Fibroblast of gingiva (primary cell): ENCODE data around the gene C2orf81.
"Not testable (repeated sequence)": the region's sequence is repeated elsewhere in the genome, so short reads cannot be mapped to it uniquely, and the experiment has no call there.

Experiments
- DNase-seq: peaks from one replicate; pipeline ENCODE4 v3.0.0-alpha.2; 2011; ENCODE audit warnings: low read depth

C2orf81 gene

DNA sequence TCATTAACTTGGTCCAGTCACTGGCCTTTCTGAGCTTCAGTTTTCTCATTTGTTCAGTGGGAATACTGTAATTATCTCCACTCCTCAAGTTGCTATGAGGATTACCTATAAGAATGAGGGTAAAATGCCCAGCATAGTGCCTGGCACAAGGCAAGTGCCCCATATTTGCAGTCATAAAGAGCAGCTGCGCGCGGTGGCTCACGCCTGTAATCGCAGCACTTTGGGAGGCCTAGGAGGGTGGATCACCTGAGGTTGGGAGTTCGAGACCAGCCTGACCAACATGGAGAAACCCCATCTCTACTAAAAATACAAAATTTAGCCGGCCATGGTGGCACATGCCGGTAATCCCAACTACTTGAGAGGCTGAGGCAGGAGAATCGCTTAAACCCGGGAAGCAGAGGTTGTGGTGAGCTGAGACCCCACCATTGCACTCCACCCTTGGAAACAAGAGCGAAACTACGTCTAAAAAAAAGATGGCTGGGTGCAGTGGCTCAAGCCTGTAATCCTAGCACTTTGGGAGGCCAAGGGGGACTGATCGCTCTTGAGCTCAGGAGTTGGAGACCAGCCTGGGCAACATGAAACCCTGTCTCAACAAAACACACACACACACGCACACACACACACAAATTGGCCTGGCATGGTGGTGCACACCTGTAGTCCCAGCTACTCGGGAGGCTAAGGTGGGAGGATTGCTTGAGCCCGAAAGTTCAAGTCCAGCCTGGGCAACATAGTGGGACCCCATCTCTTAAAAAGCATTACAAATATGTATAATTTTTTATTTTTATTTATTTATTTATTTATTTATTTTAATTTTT is 21.3 kb upstream of the C2orf81 start:
- not testable (repeated sequence) for DNase-seq

DNA sequence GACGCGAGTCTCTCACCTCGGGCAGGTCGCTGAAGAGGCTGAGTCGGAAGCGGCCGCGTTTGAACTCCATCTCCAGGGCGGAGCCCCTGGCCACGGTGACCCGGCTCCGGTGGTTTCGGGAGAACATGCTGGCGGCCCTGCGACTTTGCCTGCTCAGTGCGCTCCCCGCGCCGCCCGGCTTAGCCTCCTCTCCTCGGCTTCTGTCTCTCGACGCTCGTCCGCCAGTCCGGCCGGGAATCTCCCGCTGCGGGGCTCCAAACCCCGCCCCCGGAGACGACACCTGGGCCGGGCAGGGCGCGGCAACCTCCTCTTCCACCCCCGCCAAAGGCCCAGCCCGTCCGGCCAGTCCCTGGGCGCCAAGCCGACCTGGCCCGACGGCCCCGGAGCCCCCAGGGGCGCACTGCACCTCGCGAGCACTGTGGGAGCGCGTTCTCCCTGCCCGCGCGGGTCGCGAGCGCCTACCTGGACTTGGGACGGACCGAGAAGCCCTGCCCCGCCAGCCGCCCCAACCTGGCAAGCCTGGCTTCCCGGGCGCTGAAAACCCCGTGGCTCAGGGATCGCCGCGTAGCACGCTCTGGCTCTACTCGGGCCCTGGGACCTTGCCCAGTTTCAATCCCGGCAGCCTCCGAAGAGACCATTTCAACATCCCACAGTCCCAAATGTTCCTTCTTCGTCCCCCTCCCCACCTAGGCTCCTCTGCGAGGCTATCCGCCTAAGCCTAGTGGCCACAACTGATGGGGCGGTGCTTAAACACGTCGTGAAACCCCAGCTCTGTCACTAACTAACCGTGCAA is 20.5 kb upstream of the C2orf81 start, which contains the start of gene RTKN:
TSS of gene RTKN (minus strand) at position 248 of the 793 bp plus-strand sequence. CDS start at position 127, 121 bp downstream.
- DNase-seq = no peak

DNA sequence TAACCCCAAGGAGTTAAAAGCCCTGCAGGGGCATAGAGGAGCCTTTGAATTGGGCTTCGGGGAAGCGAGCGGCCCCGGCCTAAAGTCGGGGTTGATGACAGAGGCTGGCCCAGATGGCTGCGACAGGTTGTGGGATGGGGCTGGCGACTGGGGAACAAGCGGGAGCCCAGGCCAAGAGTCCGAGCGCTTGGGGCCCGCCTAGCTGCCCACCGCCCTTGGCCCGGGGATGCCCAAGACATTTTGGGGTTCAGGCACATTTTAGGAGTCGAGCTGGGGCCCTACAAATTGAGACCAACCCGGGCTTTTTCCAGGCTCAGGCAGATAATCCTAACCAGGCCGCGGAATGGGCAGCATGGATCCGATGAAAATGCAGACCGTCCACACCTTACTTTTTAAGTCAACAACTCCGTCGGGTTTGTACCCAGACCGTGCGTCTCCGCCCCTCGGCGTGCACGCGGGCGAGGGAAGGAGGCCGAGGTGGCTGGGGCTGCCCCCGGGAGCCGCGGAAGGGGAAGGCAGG is 19.8 kb upstream of the C2orf81 start:
- DNase-seq = no peak

DNA sequence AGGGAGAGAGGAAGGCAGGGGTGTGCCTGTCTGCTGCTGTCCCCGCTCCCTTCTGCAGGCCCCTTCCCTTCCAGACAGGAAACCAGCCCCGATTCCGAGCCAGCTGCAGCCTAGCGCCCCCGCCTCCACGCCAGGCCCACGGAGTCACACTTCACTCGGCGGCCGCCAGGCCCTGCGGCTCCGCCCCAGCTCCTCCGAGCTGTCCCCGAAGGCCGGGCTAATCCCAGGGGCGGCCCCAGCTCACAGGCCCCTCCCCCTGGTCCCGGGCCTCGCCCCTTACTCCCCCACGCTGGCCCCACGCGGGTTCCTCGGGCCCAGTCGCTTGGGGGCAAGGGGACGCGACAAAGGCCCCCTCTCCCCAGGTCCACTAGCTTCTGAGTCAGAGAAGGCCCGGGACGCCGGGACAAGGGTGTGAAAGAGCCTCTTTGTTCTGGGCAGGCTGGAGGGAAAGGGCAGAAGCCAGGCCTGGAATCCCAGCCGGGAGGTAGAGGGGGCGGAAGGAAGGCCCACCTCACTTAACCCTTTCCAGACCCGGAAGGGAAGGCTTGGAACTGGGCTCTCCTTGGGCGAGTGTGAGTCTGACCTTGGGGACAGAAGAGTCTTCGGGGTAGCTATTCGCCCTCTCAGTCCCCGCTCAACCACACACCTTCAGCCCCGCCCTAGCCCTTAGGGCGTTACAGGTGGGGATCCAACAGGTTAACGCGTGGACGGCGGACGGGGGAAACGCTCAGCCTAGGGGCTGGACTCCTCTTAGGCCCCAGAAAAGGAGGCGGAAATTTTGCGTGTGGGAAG is 19.2 kb upstream of the C2orf81 start:
- peak; percentile 83 for DNase-seq

DNA sequence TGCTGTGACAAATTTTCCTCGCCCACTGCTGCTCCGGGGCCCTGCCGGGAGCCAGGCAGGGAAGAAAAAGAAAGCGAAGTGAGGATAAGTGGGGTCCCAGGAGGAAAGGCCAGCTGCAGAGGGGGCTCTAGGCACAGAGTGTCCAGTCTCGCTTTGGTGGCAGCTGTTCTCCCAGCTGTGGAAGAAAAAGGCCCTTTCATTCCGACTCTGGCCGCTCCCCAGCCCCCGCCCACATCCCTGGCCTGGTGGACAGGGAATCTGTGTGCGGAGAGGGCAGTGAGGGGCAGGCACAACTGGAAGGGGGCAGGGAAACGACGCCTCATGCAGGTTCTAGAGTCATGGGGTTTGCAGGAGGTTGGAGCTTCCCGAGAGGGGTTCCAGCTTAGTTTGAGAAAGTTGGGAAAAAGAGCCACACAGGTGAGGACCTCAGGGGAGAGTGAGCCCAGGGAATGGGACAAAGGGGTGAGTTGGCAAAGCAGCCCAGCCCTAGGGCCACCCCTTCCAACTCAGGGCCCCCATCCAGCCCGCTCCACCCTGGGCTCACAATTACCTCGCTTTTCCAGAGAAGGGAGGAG is 18.5 kb upstream of the C2orf81 start:
- DNase-seq = peak; percentile 55

DNA sequence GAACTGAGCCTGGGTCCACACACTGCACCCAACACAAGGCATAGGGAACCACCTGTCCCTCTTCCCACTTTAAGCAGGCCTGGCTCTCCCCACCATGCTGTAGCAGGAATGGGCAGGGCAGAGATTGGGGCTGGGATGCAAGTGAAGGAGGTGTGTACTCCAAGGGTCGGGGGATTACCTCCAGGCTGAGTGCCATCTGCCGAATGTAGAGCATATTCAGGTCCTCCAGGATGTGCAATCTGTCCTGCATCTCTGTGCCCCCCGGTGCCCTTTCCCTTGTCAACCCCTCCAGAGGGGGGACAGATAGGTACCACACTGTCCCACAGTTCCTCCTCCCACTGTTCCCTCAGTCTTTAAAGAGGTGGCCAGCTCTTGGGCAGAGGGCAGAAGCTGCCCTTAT is 18.0 kb upstream of the C2orf81 start:
- DNase-seq = no peak

DNA sequence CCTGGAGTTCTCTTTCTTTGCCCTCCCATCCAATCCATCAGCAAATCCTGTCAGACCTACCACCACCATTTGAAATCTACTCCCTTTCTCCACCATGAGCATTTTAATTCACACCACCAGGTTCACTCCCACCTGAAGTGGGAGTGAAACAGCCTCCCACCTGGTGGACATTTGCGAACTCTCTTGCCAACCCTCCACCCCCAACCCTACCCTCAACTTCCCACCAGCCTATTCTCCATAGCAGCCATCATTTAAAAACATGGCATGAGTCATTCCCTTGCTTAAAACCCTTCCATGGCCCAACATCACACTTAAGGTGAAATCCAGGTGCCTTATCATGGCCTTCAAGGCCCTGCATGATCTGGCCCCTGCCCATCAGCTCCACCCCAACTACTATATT is 16.8 kb upstream of the C2orf81 start:
- DNase-seq = no peak

DNA sequence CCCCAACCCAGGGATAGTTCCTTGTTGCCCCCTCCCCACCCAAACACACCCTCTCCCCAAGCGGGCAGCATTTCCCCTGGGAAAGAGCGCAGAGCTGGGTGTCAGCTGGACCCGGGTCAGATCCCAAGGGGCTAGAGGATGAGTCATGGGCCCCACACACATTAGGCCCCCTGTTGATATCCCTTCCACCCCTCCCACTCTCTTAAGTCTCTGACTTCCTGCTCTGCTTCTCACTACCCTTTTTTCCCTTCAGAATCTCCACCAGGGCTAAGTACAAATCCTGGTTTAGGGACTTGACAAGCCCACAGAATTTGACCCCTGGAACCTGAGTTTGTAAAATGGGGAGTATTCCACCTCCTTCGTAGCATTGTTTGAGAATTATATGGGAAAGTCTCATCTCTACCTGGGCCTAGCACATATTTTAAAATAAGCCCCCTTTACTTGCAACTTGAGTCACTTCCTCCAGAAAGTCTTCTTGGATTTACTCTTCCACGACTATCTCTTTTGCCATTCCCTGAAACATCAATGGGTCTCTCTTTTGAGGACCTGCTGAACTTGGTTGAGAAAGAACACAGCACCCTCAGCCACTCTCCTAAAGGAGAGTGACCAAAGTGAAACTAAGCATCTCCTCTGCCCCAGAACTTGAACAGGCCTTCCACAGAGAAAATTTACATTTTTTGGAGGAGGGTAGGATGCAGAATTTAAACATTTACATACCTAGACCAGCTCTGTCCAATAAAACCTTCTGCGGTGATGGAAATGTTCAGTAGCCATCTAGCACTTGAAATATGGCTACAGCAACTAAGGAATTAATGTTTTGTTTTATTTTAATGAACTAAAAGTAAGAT is 15.7 kb upstream of the C2orf81 start:
- no peak for DNase-seq

DNA sequence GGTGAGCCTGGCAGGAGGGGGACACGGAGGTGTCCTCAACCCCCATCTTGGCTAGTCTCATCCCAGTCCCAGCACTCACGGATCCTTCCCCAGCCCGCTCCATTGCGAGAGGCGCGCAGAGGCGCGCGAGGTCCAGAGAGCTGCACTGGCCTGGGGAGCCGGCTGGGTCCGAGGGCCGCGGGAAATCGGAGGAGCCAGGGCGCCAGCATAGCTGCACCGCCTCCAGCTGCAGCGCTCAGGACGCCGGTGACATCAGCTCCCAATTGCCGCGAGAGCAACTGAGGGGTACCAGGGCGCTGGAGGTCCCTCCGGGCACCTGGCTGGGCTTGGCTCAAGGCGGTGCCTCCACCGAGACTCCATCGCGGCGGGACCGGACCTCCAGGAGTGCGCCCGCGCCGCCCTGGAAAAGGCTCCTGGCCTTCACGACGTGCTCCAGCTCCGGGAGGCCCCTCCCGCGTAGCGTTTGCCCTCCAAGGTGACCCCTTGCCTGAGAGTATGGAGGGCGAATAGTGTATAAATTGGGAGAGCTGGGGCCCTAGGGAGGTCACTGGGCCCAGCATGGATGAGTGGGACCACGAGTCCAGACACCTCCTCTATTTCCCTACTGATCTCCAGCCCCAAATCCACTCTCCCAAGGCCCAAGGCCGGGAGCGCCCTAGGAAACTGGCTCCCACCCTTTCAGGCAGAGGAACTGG is 14.8 kb upstream of the C2orf81 start:
- no peak for DNase-seq

DNA sequence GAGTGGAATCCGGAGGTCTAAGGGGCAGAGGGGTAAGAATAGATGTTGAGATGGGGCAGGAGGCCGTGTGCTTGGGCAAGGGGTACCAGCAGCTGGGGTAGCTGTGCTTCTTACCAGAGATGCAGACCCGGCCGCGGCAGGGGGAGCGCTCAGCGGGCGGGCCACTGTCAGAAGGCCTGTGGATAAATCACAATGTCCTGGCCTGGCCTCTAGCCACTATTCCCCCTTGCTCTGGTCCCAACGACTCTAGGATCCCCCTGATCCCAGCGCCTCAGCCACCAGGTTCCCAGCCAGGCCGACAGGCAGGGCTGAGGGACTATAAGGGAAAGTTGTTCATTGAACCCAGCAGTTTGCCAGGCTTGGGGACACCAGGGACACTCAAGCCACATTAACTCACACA is 9.1 kb upstream of the C2orf81 start:
- no peak for DNase-seq

DNA sequence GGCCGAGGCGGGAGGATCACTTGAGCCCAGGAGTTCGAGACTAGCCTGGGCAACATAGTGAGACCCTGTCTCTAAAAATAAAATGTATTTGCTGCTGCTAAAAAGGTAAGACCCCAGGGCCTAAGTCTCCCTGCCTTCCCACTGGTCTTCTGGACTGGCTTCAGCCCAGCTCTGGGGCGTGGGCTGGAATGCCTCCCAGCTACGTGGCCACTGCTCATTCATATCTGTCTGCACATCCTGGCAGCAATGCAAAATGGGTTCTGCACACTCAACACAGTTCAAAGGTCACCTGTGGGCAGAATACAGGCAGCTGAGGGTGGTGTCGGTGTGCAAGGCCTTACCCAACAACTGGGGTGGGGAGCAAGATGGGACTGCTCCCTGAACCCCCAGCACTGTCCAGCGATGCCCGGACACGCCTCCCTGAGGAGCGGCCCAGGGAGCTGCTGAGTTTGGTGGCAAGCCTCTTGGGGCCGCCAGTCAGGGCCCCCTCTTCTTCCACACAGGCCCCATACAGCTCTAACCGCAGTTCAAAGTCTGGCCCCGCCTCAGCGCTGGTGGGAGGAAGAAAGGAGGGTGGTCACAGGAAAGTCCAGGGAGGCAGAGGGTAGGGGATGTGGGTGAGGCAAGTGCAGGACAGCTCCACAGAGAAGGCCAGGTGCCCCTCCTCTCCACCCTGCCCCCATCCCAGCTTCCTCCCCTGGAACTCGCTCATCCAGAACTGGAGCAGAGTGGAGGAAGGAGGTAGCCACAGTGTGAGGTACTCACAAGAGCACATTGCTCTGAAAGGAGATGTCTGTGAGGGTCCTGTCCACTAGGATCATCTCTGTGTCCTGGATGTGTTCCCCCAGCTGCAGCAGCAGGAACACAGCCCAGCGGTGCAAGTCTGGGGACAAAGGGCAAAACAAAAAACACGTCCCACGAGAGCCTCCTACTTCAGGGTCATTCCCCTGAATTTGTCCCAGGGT is 8.3 kb upstream of the C2orf81 start:
- DNase-seq = no peak

DNA sequence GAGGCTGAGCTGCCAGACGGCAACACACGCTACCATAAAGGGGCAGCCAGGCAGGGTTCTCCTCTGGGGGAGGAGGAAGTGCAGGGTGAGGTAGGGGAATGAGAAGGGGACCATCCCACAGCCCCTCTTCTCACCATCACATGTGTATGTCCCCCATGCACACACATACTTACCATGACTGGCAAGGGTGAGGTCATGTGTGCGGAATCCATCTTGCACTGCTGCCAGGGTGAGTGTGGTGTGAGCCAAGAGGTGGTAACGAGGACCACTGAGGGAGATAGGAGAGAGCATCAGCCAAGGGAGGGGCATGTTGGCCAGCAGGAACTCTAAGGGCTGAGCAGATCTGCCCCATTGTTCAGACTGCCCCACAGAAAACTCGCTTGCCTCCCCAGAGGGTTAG is 7.3 kb upstream of the C2orf81 start:
- no peak for DNase-seq

DNA sequence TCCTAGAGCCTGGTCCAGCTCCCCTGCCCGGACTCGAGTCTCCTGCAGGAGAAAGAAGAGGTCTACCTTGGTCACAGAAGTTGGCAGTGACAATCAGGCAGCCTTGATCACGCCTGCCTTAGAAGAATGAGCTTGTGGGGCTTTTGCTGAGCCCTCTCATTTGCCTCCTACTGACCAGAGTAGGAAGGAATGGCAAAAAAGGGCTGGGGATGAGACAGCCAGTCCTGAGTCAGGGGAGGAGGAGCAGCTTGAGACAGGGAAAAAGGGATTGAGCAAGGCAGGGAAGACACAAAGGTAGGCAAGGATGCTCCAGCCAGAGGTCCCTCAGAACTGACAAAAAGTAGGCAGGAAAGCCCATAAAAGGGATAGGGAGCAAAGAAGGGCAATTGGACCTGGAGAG is 6.1 kb upstream of the C2orf81 start:
- no peak for DNase-seq

DNA sequence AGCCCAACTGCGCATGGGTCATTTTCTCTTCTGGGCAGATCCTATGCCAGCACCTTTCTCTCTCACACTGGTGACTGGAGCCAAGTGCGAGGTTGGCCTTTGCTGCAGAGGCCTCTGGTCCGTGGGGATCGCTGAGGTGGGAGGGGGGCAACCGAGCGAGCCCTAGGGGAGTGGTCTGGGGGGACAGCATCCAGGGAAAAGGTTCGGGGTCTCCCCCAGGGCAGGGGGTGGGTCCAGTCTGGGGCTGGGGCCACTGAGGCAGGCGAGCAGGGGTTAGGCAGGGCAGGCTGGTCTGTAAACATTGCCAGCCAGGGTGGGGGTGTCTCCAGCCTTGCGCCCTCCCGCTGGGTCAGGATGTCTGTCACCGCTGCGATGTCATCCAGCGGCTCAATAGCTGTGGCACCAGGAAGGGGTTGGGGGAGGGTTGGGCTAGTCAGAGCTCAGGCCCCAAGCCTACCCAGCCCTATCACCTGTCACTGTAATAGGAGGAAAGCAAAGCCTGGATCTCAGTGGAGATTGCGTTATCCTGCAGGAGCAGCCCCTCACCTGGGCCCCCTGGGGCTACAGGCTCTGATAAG is 4.9 kb upstream of the C2orf81 start:
- DNase-seq = no peak

DNA sequence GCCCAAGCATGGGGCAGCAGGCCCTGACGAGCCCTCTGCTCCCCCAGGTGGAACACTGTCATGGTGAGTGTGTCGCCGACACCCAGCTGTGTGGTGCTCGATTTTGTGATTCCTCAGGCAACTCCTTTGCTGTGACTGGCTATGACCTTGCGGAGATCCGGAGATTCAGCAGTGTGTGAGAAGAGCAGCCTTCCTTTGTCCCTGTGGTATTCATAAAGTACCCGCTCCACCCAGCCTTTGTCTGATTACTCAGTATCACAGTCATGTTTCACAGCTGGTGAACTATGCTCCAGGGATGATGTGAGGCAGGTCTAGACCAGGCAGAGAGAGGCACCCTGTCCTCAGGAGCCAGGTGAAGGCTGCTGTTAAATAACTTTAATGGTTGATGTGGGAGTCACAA is 4.1 kb upstream of the C2orf81 start:
- no peak for DNase-seq

DNA sequence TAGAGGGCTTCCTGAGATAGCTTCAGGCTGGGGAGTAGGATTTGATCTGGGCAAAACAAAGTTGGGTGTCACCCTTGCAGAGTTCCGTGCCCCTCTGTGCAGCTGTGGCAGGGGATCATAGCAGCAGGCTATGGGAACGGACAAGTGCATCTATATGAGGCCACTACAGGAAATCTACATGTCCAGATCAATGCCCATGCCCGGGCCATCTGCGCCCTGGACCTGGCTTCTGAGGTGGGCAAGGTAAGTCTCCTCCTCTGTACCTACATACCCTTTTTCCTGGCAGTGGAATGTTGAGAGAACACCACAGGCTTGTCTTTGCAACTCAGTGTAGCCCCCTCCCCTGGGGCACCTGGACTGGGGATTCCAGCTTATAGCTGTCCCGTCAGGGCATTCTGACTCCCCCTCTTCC is 3.6 kb upstream of the C2orf81 start:
- no peak for DNase-seq

DNA sequence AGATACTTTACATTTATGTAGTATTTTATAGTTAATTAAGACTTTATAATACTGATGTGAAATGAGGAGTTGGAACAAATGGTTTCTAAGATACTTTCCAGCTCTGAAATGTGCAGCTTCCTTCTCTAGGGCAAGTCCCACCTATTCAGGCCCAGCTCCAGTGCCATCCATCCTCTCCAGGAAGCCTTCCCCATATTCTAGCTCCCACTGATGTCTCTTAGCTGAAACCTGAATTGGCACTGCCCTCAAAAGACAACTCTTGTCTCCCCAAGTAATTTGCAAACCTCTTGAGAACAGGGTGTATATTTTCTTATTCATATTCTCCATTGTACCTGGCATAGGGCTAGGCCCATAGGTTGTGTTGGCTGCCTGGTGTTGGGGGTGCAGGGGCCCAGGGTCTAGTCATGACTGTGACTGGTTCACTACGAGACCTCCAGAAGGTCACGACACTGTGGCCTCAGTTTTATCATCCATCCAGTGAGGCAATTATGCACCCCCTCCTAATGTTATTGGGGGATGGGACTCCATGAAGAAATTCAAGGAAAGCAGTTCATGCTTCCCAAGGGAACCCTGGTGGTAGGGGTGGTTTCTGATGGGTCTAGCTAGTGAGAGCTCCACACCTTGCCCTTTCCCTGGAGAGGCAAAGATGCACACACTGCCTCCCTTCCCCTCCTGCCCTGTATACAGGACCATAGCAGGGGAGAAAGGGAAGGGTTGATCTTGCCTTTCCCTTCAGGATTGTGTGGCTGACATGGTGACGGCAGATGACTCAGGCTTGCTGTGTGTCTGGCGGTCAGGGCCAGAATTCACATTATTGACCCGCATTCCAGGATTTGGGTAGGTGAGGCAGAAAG is 2.9 kb upstream of the C2orf81 start:
- no peak for DNase-seq
